A549 treated with DMSO at 1 μM for 4 hours (cell line): ENCODE results near the gene ZNF620. TPM values are rescaled to one million over a fixed set of nuclear protein-coding genes. Genes with fewer than 3 reads are reported as not detected.

ENCODE experiments used
- total RNA-seq: library from RNA; stranded (reverse); fragments of 200-300 nt; extraction: Qiagen RNA extraction; gene quantifications from 5 replicates; pipeline ENCODE4 v1.2.3, GENCODE V29; 2022; ENCODE audit warnings: low read depth

ZNF620 gene
- total RNA-seq, result 0.81 to 1.9 TPM (median 1.7 TPM) in 5 replicates

DNA sequence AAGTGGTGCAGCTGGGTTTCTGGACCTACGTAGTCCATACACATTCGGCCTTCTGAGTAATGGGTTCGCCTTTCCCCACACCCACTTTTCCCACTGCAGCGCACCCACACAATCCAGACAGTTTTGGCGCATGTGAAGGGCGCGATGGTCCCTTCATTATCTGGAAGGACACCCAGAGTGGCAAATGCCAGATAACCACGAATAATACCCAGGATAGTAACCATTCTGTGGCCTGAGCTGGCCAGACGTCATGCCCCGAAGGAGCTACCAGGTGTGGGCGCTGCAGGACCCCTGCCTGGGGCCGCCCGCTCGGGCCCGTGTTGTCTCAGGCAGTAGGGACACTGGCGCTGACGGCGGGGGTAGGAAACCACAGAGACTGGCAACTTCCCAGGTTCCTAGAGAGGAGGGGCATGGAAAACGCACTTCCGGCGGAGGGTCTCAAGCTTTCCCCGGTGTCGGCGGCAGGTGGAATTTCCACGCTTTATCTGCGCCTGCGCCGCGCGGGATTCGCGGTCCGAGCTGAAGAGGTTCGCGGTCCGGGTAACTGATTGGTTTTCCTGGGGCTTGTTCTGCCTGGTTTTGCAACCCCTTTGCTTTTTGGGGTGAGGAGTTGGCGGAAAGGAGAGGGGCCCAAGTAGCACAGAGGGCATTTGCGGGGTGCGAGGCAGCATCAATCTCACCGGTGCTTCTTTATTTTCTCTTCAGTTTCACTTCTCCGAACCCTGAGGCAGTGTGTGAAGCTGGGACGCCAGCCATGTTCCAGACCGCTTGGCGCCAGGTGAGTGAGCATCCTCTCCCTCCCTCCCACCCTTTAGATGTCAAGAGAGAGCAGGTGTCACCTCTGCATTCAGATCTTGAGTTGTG lies at the start of gene ZNF620:
TSS of gene ZNF620 (plus strand) at position 441 of the 864 bp plus-strand sequence. CDS start at position 755, 314 bp downstream.

DNA sequence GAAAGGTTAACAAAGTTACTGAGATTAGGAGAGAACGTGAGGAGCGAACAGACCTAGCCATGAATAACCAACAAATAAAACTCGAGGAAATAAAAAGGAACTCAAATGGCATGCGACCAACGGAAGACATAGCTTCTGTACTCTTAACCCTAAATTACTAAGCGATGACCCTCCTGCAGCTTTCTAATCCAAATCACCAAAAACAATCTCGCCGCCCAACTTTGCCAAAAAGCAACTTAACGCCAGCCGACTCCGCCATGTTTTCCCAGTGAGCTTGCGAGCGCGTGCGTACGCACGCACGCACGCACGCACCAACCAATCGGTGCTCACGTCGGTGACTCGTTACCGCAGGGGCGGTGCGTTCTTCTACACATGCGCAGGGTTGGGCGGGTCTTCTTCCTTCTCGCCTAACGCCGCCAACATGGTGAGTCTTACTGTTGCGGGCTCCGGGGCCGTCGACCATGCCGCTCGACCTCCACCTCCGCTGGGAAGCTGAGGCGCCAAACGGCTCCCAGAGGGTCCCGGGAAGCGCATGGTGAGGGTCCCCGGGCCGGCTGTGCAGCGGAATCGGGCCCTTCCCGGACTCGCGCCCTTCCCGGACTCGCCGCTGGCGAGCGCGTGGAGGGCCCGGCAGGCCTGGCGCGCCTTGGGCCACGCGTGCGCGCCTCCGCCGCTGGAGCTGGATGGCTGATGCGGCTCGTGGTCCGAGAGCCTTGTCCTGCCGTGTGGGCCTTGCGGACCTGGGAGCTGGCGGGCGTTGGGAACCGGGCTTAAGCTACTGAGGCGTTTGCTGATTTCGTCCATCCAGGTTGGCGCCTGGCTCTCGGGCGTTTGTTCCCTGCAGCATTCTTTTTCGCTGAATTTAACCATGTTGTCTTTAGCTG lies 48.7 kb upstream of the ZNF620 start, which contains the start of gene RPL14:
TSS of gene RPL14 (plus strand) at position 400 of the 884 bp plus-strand sequence. CDS start at position 533, 133 bp downstream.

DNA sequence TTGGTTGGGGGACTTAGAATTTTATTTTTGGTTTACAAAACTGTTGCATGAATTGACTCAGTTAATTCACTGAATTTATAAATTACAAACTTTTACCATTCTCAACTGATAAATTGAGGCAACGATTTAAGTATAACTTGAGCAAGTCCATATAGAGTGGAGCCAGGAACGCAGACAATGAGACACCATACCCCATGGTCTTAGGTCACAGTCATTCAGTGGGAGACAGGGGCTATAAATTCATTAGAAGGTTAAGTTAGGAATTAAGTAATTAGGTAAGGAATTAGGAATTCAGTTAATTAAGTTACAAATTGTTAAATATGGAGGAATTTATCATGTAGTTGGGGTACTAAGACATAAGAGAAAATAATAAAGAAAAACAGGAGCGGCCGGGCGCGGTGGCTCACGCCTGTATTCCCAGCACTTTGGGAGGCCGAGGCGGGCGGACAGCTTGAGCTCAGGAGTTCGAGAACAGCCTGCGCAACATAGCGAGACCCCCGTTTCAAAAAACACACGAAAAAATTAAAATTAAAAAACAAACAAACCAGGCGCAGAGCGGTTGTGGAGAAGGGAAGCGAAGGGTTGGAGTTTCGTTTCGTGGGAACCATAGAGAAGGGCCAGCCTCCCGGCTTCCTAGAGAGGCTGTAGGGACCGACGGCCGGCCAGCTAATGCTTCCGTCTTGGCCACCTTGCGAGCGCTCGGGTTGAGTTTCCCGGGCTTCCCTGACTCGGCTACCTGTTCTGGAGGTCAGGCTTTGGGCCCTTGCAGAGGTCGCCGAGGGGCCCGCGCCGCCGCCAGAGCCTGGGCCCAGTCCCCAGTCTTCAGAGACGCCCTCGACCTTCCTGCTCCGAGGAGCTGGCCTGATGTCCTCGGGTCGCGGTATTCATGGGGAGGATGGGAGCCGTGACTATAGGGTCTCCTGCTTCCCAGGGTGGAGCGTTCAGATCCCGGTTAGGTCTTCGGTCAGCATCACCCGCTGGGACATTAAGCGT lies 29.1 kb upstream of the ZNF620 start, which contains the start of gene ZNF619:
TSS of gene ZNF619 (plus strand) at position 645 of the 993 bp plus-strand sequence. CDS start 858 bp downstream, outside the sequence.

DNA sequence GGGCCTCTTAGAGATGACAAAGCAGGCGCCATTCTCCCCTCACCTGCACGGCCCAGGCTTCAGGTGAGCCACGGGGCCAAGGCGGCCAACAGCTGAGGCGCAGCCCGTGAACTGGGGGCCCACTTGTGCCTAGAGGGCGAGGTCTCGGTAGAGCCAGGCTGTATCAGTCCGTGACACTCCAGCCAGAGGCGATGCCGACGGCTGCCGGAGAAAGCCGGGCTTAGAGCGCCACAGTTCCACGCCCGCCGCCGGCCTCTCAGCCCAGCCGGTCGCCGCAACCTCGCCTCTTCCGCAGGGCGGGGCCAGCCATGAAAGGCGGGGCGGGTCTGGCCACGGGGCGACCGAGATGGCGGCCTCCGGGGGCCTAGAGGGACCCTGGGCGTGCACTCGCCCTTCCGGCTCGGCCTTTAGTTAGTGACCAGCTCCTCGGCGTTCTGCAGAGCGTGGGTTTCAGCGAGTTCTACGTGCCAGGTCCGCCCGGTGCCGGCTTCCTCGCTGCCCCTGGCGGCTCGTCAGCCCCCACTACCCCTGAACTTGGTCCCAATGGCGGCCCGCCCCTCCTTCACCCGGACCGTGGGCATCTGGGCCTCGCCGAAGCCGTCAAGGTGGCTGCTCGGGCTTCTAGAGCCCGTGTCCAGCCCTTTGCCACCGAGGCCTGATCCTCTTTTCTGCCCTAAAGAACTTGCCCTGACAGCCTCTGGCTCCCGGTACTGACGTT lies 18.9 kb downstream of the ZNF620 start, which contains the start of gene ZNF621:
TSS of gene ZNF621 (plus strand) at position 393 of the 718 bp plus-strand sequence. CDS start 881 bp downstream, outside the sequence.

Other genes with a start within 250 kb of the ZNF620 start
- gene EIF1B, start 196.3 kb upstream of the ZNF620 start, total RNA-seq, result 51.9 to 65.2 TPM (median 62.0 TPM) in 5 replicates
- gene ENTPD3, start 118.9 kb upstream of the ZNF620 start, total RNA-seq, result 0.05 TPM in 1 of 5 replicates, not detected in the others
- gene RPL14, start 48.7 kb upstream of the ZNF620 start, total RNA-seq, result 740 to 776 TPM (median 756 TPM) in 5 replicates
- 1.7 to 2.8 TPM (median 2.1 TPM) in 5 replicates for gene ZNF619, start 28.9 kb upstream of the ZNF620 start, total RNA-seq
- 6.0 to 8.1 TPM (median 7.7 TPM) in 5 replicates for gene ZNF621, start 18.9 kb downstream of the ZNF620 start, total RNA-seq